Aortic smooth muscle cell (primary cell): Measurements from ENCODE around the gene HID1. TPM values are rescaled to one million over a fixed set of nuclear protein-coding genes. Genes with fewer than 3 reads are reported as not detected.

Experiments
- total RNA-seq: library from RNA; depleted of rRNA; stranded (reverse); fragments of >200 nt; gene quantifications from 2 replicates; pipeline ENCODE4 v1.2.3, GENCODE V29; 2014

The HID1 gene, protein sequence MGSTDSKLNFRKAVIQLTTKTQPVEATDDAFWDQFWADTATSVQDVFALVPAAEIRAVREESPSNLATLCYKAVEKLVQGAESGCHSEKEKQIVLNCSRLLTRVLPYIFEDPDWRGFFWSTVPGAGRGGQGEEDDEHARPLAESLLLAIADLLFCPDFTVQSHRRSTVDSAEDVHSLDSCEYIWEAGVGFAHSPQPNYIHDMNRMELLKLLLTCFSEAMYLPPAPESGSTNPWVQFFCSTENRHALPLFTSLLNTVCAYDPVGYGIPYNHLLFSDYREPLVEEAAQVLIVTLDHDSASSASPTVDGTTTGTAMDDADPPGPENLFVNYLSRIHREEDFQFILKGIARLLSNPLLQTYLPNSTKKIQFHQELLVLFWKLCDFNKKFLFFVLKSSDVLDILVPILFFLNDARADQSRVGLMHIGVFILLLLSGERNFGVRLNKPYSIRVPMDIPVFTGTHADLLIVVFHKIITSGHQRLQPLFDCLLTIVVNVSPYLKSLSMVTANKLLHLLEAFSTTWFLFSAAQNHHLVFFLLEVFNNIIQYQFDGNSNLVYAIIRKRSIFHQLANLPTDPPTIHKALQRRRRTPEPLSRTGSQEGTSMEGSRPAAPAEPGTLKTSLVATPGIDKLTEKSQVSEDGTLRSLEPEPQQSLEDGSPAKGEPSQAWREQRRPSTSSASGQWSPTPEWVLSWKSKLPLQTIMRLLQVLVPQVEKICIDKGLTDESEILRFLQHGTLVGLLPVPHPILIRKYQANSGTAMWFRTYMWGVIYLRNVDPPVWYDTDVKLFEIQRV
- 1.3 and 1.5 TPM in 2 replicates for total RNA-seq

DNA sequence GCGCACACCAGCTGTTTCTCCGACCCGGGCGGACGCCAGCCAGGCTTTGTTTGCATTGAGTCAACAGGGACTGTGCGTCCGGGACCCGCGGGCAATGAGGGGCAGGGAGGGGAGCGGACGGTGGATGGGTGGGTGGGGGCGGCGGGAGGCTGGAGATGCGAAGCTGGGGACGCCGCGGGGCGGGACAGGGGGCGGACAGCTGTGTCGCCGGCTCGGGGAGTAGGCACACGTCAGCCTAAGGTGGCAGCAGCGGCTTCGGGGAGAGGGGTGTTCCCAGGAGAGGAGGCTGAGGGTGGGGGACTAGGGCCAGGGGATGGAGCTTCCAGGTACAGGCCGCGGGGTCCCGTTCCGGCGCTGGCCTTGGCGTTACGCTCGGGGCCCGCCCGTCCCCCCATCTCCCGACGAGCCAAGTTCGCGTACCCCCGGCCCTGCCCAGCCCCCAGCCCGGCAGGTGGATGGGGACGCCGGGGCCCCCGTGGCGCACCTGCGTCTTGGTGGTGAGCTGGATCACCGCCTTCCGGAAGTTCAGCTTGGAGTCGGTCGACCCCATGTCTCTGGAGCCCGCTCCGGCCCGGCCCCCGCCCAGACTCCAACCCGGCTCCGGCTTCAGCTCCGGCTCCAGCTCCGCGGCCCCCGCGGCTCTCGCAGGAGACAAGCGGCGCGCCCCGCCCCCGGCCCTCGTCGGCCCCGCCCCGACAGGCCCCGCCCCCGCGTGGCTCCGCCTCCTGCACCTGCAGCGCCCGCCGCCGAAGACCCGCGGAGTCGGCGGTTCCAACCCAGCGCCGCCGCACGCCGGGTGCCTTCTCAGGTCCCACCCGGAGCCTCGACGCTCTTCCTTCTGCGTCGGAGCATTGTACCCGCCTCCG, at the start of gene HID1:
HID1 (minus strand) TSS at position 653 of the 866 bp plus-strand sequence; CDS start at position 550, 103 bp downstream.

DNA sequence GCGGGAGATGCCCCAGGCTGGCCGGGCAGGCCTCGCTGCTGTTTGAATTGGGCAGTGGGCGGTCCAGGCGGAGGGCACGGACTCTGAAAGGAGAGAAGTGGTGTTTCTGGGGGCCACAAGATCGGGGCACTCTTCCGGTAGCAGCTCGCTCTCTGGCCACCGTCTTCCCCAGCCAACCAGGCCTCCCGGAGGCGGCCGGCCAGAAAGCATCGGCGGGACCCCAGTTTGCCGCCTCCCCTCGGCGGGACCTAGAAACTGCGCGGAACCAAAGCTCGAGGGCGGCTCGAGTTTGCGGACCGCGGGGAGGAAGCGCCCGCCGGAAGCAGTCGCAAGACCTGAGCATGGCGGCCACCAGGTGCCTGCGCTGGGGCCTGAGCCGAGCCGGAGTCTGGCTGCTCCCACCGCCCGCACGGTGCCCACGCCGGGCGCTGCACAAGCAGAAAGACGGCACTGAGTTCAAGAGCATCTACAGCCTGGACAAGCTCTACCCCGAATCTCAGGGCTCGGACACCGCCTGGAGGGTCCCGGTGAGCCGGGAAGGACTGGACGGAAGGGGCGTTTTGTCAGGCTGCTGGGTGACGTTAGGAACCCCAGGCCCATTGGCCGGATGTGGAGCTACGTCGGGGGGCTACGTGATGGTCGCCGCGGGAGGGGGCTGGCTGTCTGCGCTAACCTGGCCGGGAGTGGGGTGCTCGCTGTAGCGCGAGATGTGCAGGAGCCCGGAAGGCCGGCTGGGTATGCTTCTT, 40.0 kb upstream of the HID1 start, which contains the start of gene MRPL58:
MRPL58 (plus strand) TSS at position 325 of the 746 bp plus-strand sequence; CDS start at position 342, 17 bp downstream.

DNA sequence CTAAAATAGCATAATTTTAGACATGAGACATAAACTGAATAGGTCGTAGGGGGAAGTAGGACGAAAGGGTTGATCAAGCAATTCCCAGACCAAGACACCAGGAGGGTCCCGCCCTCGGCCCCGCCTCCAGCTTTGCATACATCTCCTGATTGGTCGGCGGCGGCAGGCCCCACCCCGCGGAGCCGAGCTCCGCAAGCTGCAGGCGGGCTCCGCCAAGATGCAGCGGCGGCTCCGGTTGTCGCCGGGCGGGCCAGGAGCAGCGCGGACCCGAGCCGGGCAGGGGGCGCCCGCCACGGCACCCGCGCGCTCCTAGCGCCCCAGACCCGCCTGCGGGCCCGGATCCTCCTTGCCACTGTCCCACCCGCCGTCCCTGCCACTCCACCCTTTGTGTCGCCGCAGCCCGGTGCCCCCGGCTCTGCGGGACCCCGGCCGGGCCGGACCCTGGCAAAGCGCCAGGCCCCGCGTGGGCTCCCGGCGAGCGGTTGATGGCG, 14.9 kb upstream of the HID1 start, which contains the start of gene CDR2L:
CDR2L (plus strand) TSS at position 215 of the 491 bp plus-strand sequence. CDS start 412 bp downstream, outside the sequence.

DNA sequence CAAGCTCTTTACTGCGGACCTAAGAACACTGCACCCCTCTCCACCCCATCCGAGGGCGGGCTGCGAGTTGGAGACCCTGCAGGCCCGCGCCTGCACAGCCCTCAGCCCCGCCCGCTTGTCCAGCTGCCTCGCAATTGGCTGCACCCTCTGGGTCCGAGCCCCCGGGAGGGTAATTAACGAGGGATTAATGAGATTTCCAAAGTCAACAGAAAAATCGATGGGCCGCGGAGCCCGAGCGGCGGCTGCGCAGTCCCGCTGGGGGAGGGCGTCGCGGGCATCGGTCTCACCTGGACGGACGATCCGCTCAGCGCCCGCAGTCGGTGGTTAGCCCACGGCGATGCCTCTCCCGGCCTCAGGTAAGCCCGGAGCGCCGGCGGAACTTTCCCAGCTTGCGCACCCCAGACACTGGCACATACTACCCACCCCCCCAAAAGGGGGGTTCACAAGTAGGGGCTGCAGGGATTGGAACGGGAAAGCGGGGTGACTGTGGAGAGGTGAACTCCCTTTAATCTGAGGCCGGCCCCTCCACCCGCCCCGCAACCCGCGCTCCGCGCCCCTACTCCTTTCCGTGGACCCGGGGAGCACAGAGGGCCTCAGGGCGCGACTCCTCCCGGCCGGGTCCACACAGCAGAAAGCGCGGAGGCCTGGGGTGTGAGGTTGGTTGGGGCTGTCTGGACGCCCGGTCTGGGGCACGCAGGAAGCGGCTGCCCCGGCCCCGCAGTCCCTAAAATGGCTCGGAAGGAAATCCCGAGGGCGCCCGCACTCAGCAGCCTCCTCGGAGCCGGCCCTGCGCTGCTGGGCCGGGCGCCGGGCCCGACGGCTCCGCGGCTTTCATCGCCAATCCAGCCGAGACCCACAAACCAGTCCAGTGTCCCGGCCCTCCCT, 36.7 kb downstream of the HID1 start, which contains the start of gene OTOP3:
OTOP3 (plus strand) TSS at position 314 of the 885 bp plus-strand sequence; CDS start at position 338, 24 bp downstream.

GRCh38 chr17:74924250-74924948, 48.2 kb downstream of the HID1 start, which contains the start of gene OTOP2:
TSS of gene OTOP2 (plus strand) at chr17:74924273. CDS start at chr17:74924633, 360 bp downstream.

DNA sequence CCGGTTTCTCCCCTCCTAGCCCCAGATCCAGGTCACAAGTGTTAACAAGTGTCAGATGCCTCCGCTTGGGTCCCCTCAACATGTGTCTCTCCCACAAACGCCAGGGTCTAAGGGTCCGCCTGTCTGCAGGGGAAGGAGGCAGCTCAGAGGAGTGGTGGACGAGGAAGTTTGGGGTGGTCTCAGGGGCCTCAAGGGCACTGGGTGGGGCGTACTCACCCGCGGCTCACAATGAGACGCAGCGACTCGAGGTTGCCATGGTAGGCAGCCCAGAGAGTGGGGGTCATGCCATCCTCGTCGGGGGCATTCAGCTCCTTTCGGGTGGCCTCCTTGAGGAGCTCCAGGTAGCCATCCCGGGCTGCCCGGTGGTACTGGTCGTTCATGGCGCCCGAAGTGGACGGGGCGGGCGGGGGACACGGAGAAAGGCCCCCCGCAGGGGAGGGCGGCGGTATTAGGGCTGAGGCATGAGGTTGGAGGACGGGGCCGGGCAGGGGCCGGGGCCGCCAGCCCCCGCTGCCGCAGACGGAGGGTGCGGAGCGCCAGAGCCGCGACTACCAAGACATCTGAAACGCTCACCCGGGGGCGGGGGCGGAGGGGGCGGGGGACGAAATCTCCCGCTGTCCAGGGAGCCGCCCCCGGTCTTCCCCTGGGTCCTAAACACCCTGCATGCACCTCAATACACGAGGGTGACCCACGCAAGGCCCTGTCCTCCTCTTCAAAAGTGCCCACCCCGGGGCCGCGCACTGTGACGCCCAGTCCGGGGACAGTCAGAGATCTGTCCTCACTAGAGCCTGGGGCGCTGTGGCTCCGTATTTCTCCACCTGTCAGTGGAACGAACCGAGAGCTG, 49.6 kb downstream of the HID1 start, which contains the start of gene USH1G:
USH1G (minus strand) TSS at position 562 of the 844 bp plus-strand sequence; CDS start at position 380, 182 bp downstream.

Other genes with a start within 250 kb of the HID1 start
- 1.1 and 2.5 TPM in 2 replicates for gene RAB37, start 235.5 kb downstream of the HID1 start, total RNA-seq
- 22.6 and 30.1 TPM in 2 replicates for gene NHERF1, start 224.1 kb downstream of the HID1 start, total RNA-seq
- 36.7 and 41.0 TPM in 2 replicates for gene NAT9, start 196.4 kb downstream of the HID1 start, total RNA-seq
- under 0.01 TPM in 1 of 2 replicates, not detected in the other for gene GRIN2C, start 112.9 kb downstream of the HID1 start, total RNA-seq
- 16.6 and 19.6 TPM in 2 replicates for gene FDXR, start 99.8 kb downstream of the HID1 start, total RNA-seq
- gene FADS6, start 79.1 kb downstream of the HID1 start, total RNA-seq = not detected in 2 replicates
- not detected in 2 replicates for gene USH1G, start 49.5 kb downstream of the HID1 start, total RNA-seq
- gene OTOP2, start 48.5 kb downstream of the HID1 start, total RNA-seq = not detected in 2 replicates
- gene OTOP3, start 36.9 kb downstream of the HID1 start, total RNA-seq = not detected in 2 replicates
- 11.2 and 11.9 TPM in 2 replicates for gene CDR2L, start 14.9 kb upstream of the HID1 start, total RNA-seq
- 27.0 and 30.6 TPM in 2 replicates for gene MRPL58, start 39.9 kb upstream of the HID1 start, total RNA-seq
- gene ATP5PD, start 74.2 kb upstream of the HID1 start, total RNA-seq = 371 and 373 TPM in 2 replicates
- 15.0 and 15.9 TPM in 2 replicates for gene KCTD2, start 74.5 kb upstream of the HID1 start, total RNA-seq
- 1.1 and 1.5 TPM in 2 replicates for gene SLC16A5, start 115.2 kb upstream of the HID1 start, total RNA-seq
- gene ARMC7, start 137.2 kb upstream of the HID1 start, total RNA-seq = 1.6 and 1.8 TPM in 2 replicates
- 33.4 and 44.3 TPM in 2 replicates for gene NT5C, start 159.0 kb upstream of the HID1 start, total RNA-seq
- gene JPT1, start 181.8 kb upstream of the HID1 start, total RNA-seq = 60.5 and 68.2 TPM in 2 replicates
- 123 and 178 TPM in 2 replicates for gene SUMO2, start 210.2 kb upstream of the HID1 start, total RNA-seq
- gene NUP85, start 232.9 kb upstream of the HID1 start, total RNA-seq = 21.5 and 28.4 TPM in 2 replicates